ENCODE results near the gene KRTAP4-3.

- TF ChIP-seq CTCF (IDR thresholded peaks at IDR 0.05) (no peak), NR2C2 (CRISPR knock-in tag; IDR thresholded peaks at IDR 0.05) (no peak), EMX1 (CRISPR knock-in tag; IDR thresholded peaks at IDR 0.05) (no peak), NR3C1 (CRISPR knock-in tag; conservative IDR thresholded peaks at IDR 0.05; ENCODE audit: low read depth) (no peak), ETV6 (CRISPR knock-in tag; IDR thresholded peaks at IDR 0.05) (no peak), ZNF232 (CRISPR knock-in tag; IDR thresholded peaks at IDR 0.05) (no peak), ELF4 (CRISPR knock-in tag; IDR thresholded peaks at IDR 0.05; ENCODE audit: low read depth) (no peak), GABPB1 (CRISPR knock-in tag; IDR thresholded peaks at IDR 0.05) (no peak), TCF7 (CRISPR knock-in tag; IDR thresholded peaks at IDR 0.05; ENCODE audit: low read depth) (no peak)
Measured at GRCh38 chr17:41125064-41125463, 43.0 kb downstream of the KRTAP4-3 start.

Data from WTC11 (cell line).